OCI-LY7 (cell line): ENCODE data around the gene TINAGL1. TPM values are rescaled to one million over a fixed set of nuclear protein-coding genes. Genes with fewer than 3 reads are reported as not detected.

ENCODE experiments used
- BruUV-seq: library from RNA; stranded (reverse); fragments of 400-500 nt; replicated peaks from 2 replicates; lab custom pipeline; 2021; lab: Mats Ljungman, UMichigan
- CTCF ChIA-PET: fragments of 300-600 bp; sonication (Branson Sonifier 250); formaldehyde crosslinking; loops from one replicate; lab custom pipeline; 2022; ENCODE audit warnings: antibody characterized with exemption; ENCODE audit not compliant: unreplicated experiment; lab: Charles Lee
- POLR2A ChIA-PET: fragments of 300-600 bp; sonication (Branson Sonifier 250); formaldehyde crosslinking; loops from one replicate; lab custom pipeline; 2022; ENCODE audit warnings: antibody characterized with exemption; lab: Charles Lee
- DNase-seq: peaks from one replicate; pipeline ENCODE4 v3.0.0-alpha.2; 2015; ENCODE audit warnings: low spot score
- H2AFZ ChIP-seq: fragments of 200-600 bp; sonication (generic), shearing (Covaris generic); 2 replicates; pipeline ENCODE4 v1.6.1; 2014; ENCODE audit warnings: mild to moderate bottlenecking, antibody characterized with exemption, low read length, moderate library complexity
- H3K27ac ChIP-seq: fragments of 200-600 bp; sonication (generic); 2 replicates; pipeline ENCODE4 v1.5.1; 2014; ENCODE audit warnings: mixed run types, low read depth, mild to moderate bottlenecking, moderate library complexity, low read length, inconsistent platforms; ENCODE audit not compliant: poor library complexity, severe bottlenecking
- H3K36me3 ChIP-seq: fragments of 200-600 bp; sonication (generic); 2 replicates; pipeline ENCODE4 v1.6.1; 2014; ENCODE audit warnings: mild to moderate bottlenecking, antibody characterized with exemption, low read length, moderate library complexity, mixed read lengths; ENCODE audit not compliant: insufficient read depth
- H3K4me1 ChIP-seq: fragments of 200-600 bp; sonication (generic); 2 replicates; pipeline ENCODE4 v1.5.1; 2014; ENCODE audit warnings: mild to moderate bottlenecking, low read length; ENCODE audit not compliant: insufficient read depth, poor library complexity, severe bottlenecking
- H3K4me2 ChIP-seq: fragments of 200-600 bp; sonication (generic); 2 replicates; pipeline ENCODE4 v1.6.1; 2014; ENCODE audit warnings: mild to moderate bottlenecking, low read length
- H3K4me3 ChIP-seq: fragments of 200-600 bp; sonication (generic); 2 replicates; pipeline ENCODE4 v1.5.1; 2014; ENCODE audit warnings: mild to moderate bottlenecking, low read depth, low read length; ENCODE audit not compliant: poor library complexity, severe bottlenecking
- H3K79me2 ChIP-seq: fragments of 200-600 bp; sonication (generic); 2 replicates; pipeline ENCODE4 v1.6.1; 2016; ENCODE audit warnings: low read depth, mild to moderate bottlenecking, low read length, moderate library complexity, mixed read lengths; ENCODE audit not compliant: insufficient read depth
- H3K9me2 ChIP-seq: fragments of 200-600 bp; sonication (generic); 2 replicates; pipeline ENCODE4 v1.6.1; 2016; ENCODE audit warnings: mild to moderate bottlenecking, low read length, mixed read lengths; ENCODE audit not compliant: insufficient read depth
- H3K9me3 ChIP-seq: fragments of 200-600 bp; sonication (generic); 2 replicates; pipeline ENCODE4 v1.6.1; 2014; ENCODE audit warnings: mild to moderate bottlenecking, mixed run types, low read length, mixed read lengths
- H4K20me1 ChIP-seq: fragments of 200-600 bp; sonication (generic); 2 replicates; pipeline ENCODE4 v1.6.1; 2014; ENCODE audit warnings: mild to moderate bottlenecking, antibody characterized with exemption, low read length, moderate library complexity, mixed read lengths; ENCODE audit not compliant: insufficient read depth
- CTCF ChIP-seq: fragments of 200-600 bp; sonication (generic); conservative IDR thresholded peaks from 2 replicates; pipeline ENCODE4 v1.5.1; 2014; ENCODE audit warnings: mild to moderate bottlenecking, antibody characterized with exemption, low read length, moderate library complexity, mixed read lengths
- EZH2phosphoT487 ChIP-seq: fragments of 200-600 bp; sonication (generic); IDR thresholded peaks from 2 replicates; pipeline ENCODE4 v1.6.1; 2018; ENCODE audit warnings: low read depth, borderline replicate concordance, mild to moderate bottlenecking, mixed run types, antibody characterized with exemption, low read length, moderate library complexity, mixed read lengths
- intact Hi-C: fragments of 100-400 bp; cut with micrococcal nuclease; formaldehyde crosslinking; loops from one replicate; pipeline ENCODE4 v1.10.0; 2022; ENCODE audit not compliant: unreplicated experiment
- total RNA-seq, 2 experiments: library from RNA; depleted of rRNA in 1 of 2; stranded (reverse); fragments of >200 nt in 1 of 2; shearing (Covaris generic) in 1 of 2; gene quantifications; 2 replicates each; pipeline ENCODE4 v1.2.3, GENCODE V29; 2014 to 2022

The TINAGL1 gene
- total RNA-seq, 2 experiments from 2014 or later: 0.17 TPM; not detected in 1

GRCh38 chr1:31564606-31564989 lies 11.7 kb upstream of the TINAGL1 start:
- POLR2A ChIA-PET: no interaction called here
- H2AFZ ChIP-seq: no peak overlapping the region
- CTCF ChIA-PET: no interaction called here

GRCh38 chr1:31567956-31568570 lies 8.3 kb upstream of the TINAGL1 start:
- Histone ChIP-seq H2AFZ (no peak overlapping the region), H3K4me2 (no peak overlapping the region), H3K79me2 (no peaks in the 10 kb centered on the region), H3K9me3 (no peaks in the 10 kb centered on the region), H3K9me2 (no peaks in the 10 kb centered on the region), H3K36me3 (no peaks in the 10 kb centered on the region), H3K4me3 (no peak overlapping the region), H3K27ac (no peak overlapping the region), H4K20me1 (no peaks in the 10 kb centered on the region), H3K4me1 (peaks cover 7% of the 10 kb centered on the region)
- no peak for DNase-seq
- ChIA-PET CTCF (no interaction called here), POLR2A (interaction anchor here (0.6 kb wide), 1 partner anchor 878 kb away, joined by 3 read pairs; no protein-coding TSS in a partner anchor)
- no peak for TF ChIP-seq CTCF
- no peak for TF ChIP-seq EZH2phosphoT487
- no TSS peak for BruUV-seq
- intact Hi-C loops: no loop called here

More at GRCh38 chr1:31564606-31564989, 11.7 kb upstream of the TINAGL1 start:
- no peaks in the 10 kb centered on the region for H3K4me1 ChIP-seq
- no peaks in the 10 kb centered on the region for H3K36me3 ChIP-seq
- H3K79me2 ChIP-seq: no peaks in the 10 kb centered on the region
- DNase-seq: no peak
- TF ChIP-seq EZH2phosphoT487: no peak
- no peak for TF ChIP-seq CTCF
- no peaks in the 10 kb centered on the region for H3K9me2 ChIP-seq
- no TSS peak for BruUV-seq
- no peak overlapping the region for H3K4me3 ChIP-seq
- no peaks in the 10 kb centered on the region for H4K20me1 ChIP-seq
- H3K4me2 ChIP-seq: no peak overlapping the region
- no peaks in the 10 kb centered on the region for H3K9me3 ChIP-seq
- intact Hi-C loops: loop anchor here (1.0 kb wide), 2 partner anchors 30 to 225 kb away; no protein-coding TSS in a partner anchor
- no peak overlapping the region for H3K27ac ChIP-seq

GRCh38 chr1:31568895-31569595 lies 7.3 kb upstream of the TINAGL1 start:
- intact Hi-C loops: no loop called here
- Histone ChIP-seq H3K79me2 (no peaks in the 10 kb centered on the region), H3K9me2 (no peaks in the 10 kb centered on the region), H3K4me3 (no peak overlapping the region), H3K27ac (no peak overlapping the region), H3K36me3 (no peaks in the 10 kb centered on the region), H3K4me1 (peaks cover 7% of the 10 kb centered on the region), H4K20me1 (no peaks in the 10 kb centered on the region), H3K4me2 (no peak overlapping the region), H3K9me3 (no peaks in the 10 kb centered on the region), H2AFZ (no peak overlapping the region)
- ChIA-PET CTCF (no interaction called here), POLR2A (interaction anchor here (0.6 kb wide), 1 partner anchor 879 kb away, joined by 3 read pairs; no protein-coding TSS in a partner anchor)
- no peak for TF ChIP-seq EZH2phosphoT487
- no peak for TF ChIP-seq CTCF
- BruUV-seq: no TSS peak
- no peak for DNase-seq
